ENCODE data around the gene GALNT3.

GALNT3 gene

GRCh38 chr2:165791421-165792103, 2.5 kb downstream of the GALNT3 start:
- H3K4me3 ChIP-seq (ENCODE audit: low read depth, low read length): no peak overlapping the region
- no peak for TF ChIP-seq CTCF (IDR thresholded peaks at IDR 0.05; ENCODE audit: insufficient read depth, low read depth, low read length, missing control alignments)
- no peak for DNase-seq (ENCODE audit: low read depth)

- no peak for DNase-seq (ENCODE audit: low read depth)
- H3K4me3 ChIP-seq (ENCODE audit: low read depth, low read length): no peak overlapping the region
- no peak for TF ChIP-seq CTCF (IDR thresholded peaks at IDR 0.05; ENCODE audit: insufficient read depth, low read depth, low read length, missing control alignments)
These were observed 3.6 kb downstream of the GALNT3 start for GRCh38 chr2:165790466-165790865.

DNA sequence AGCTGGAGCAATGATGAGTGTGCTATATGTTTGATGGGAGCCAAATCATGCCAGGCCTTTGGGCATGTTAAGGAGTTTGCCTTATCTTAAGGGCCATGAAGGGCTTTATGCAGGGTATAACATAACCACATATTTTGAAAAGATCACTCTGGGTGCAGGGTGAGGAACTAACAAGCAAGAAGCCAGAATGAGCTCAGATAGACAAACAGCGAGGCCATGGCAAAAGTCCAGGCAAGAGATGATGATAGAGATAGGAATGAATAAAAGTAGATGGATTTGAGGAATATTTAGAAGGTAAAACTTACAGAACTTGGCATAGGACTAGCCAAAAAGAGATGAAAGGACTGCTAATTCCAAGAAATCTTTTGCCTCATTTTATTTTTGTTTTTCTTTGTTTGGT, 6.7 kb downstream of the GALNT3 start:
- no peak for DNase-seq (ENCODE audit: low read depth)
- no peak overlapping the region for H3K4me3 ChIP-seq (ENCODE audit: low read depth, low read length)
- no peak for TF ChIP-seq CTCF (IDR thresholded peaks at IDR 0.05; ENCODE audit: insufficient read depth, low read depth, low read length, missing control alignments)

GRCh38 chr2:165779706-165780105, 14.3 kb downstream of the GALNT3 start:
- no peak for DNase-seq (ENCODE audit: low read depth)
- TF ChIP-seq CTCF (IDR thresholded peaks at IDR 0.05; ENCODE audit: insufficient read depth, low read depth, low read length, missing control alignments): no peak
- no peak overlapping the region for H3K4me3 ChIP-seq (ENCODE audit: low read depth, low read length)

GRCh38 chr2:165778653-165779451, 15.2 kb downstream of the GALNT3 start:
- no peak overlapping the region for H3K4me3 ChIP-seq (ENCODE audit: low read depth, low read length)
- DNase-seq (ENCODE audit: low read depth): peak; percentile 44
- peak; percentile 53 for TF ChIP-seq CTCF (IDR thresholded peaks at IDR 0.05; ENCODE audit: insufficient read depth, low read depth, low read length, missing control alignments)

GRCh38 chr2:165778187-165778556, 15.9 kb downstream of the GALNT3 start:
- no peak for TF ChIP-seq CTCF (IDR thresholded peaks at IDR 0.05; ENCODE audit: insufficient read depth, low read depth, low read length, missing control alignments)
- no peak overlapping the region for H3K4me3 ChIP-seq (ENCODE audit: low read depth, low read length)
- no peak for DNase-seq (ENCODE audit: low read depth)
